GM12892 (cell line): ENCODE data around the gene LRRC70. TPM values are rescaled to one million over a fixed set of nuclear protein-coding genes. Genes with fewer than 3 reads are reported as not detected.

ENCODE experiments used
- DNase-seq: peaks from one replicate; pipeline ENCODE4 v3.0.0; 2011; ENCODE audit not compliant: insufficient read length
- FAIRE-seq: peaks from 2 replicates; lab custom pipeline; 2011; peaks lifted over from hg19 to GRCh38; lab: Jason Lieb, UNC
- POLR2A ChIP-seq: IDR thresholded peaks from 2 replicates; pipeline ENCODE4 v1.6.1; 2011; ENCODE audit warnings: low read depth, low read length, control low read depth
- POLR2AphosphoS5 ChIP-seq: IDR thresholded peaks from 2 replicates; pipeline ENCODE4 v1.6.1; 2011; ENCODE audit warnings: low read depth, low read length, control low read depth
- TAF1 ChIP-seq: IDR thresholded peaks from 2 replicates; pipeline ENCODE4 v1.6.1; 2011; ENCODE audit warnings: low read depth, mild to moderate bottlenecking, control low read depth, low read length, borderline replicate concordance
- polyA plus RNA-seq: library from polyadenylated mRNA; unstranded; fragments of >200 nt; gene quantifications from one replicate; pipeline ENCODE4 v1.2.1, GENCODE V29; 2012; ENCODE audit warnings: missing spikeins, inconsistent platforms; ENCODE audit not compliant: missing spikeins

LRRC70 gene
- 0.57 TPM for polyA plus RNA-seq

GRCh38 chr5:62578540-62578939, at the start of gene LRRC70:
LRRC70 (plus strand) TSS chr5:62578819; CDS start chr5:62579439, 620 bp downstream.
- peak; percentile 5 for FAIRE-seq
- no peak for DNase-seq
- TF ChIP-seq POLR2A = no peak
- no peak for TF ChIP-seq POLR2AphosphoS5
- TF ChIP-seq TAF1 = no peak

GRCh38 chr5:62533597-62533996, 45.0 kb upstream of the LRRC70 start:
- DNase-seq (no peak), FAIRE-seq (no peak)
- TF ChIP-seq POLR2A = no peak
- TF ChIP-seq POLR2AphosphoS5 = no peak
- TF ChIP-seq TAF1 = no peak

GRCh38 chr5:62534461-62535236, 44.0 kb upstream of the LRRC70 start:
- no peak for DNase-seq
- TF ChIP-seq TAF1 (no peak), POLR2AphosphoS5 (no peak), POLR2A (no peak)
- no peak for FAIRE-seq

GRCh38 chr5:62536232-62536631, 42.4 kb upstream of the LRRC70 start:
- no peak for FAIRE-seq
- TF ChIP-seq TAF1 (no peak), POLR2A (no peak), POLR2AphosphoS5 (no peak)

GRCh38 chr5:62536783-62537182, 41.8 kb upstream of the LRRC70 start:
- DNase-seq (no peak), FAIRE-seq (no peak)
- TF ChIP-seq POLR2AphosphoS5 (no peak), POLR2A (no peak), TAF1 (no peak)

More at GRCh38 chr5:62536232-62536631, 42.4 kb upstream of the LRRC70 start:
- no peak for DNase-seq

- TF ChIP-seq TAF1 = no peak
- TF ChIP-seq POLR2A = no peak
- TF ChIP-seq POLR2AphosphoS5 = no peak
- DNase-seq = no peak
- no peak for FAIRE-seq
Measured at GRCh38 chr5:62538017-62538942, 40.3 kb upstream of the LRRC70 start.

- no peak for DNase-seq
- no peak for FAIRE-seq
- TF ChIP-seq POLR2AphosphoS5 = no peak
- TF ChIP-seq TAF1 = no peak
- TF ChIP-seq POLR2A = no peak
Measured at GRCh38 chr5:62542720-62543119, 35.9 kb upstream of the LRRC70 start.

GRCh38 chr5:62547945-62548630, 30.5 kb upstream of the LRRC70 start:
- TF ChIP-seq POLR2A (no peak), POLR2AphosphoS5 (no peak), TAF1 (no peak)
- FAIRE-seq (no peak), DNase-seq (no peak)

GRCh38 chr5:62550103-62550502, 28.5 kb upstream of the LRRC70 start:
- FAIRE-seq (no peak), DNase-seq (no peak)
- no peak for TF ChIP-seq POLR2A
- no peak for TF ChIP-seq POLR2AphosphoS5
- no peak for TF ChIP-seq TAF1

GRCh38 chr5:62555930-62556329, 22.7 kb upstream of the LRRC70 start:
- DNase-seq = no peak
- TF ChIP-seq TAF1 (no peak), POLR2A (no peak), POLR2AphosphoS5 (no peak)
- no peak for FAIRE-seq

GRCh38 chr5:62558941-62559340, 19.7 kb upstream of the LRRC70 start:
- FAIRE-seq (no peak), DNase-seq (no peak)
- no peak for TF ChIP-seq POLR2AphosphoS5
- no peak for TF ChIP-seq POLR2A
- no peak for TF ChIP-seq TAF1
